Astrocyte (in vitro differentiated cells and primary cell): Measurements from ENCODE around the gene FYN. TPM values are rescaled to one million over a fixed set of nuclear protein-coding genes. Genes with fewer than 3 reads are reported as not detected.

Experiments
- DNase-seq: peaks from one replicate; pipeline ENCODE4 v3.0.0-alpha.2; 2010; ENCODE audit warnings: low read depth
- FAIRE-seq: peaks from 2 replicates; lab custom pipeline; 2011; peaks lifted over from hg19 to GRCh38; lab: Jason Lieb, UNC
- H2AFZ ChIP-seq: 2 replicates; pipeline ENCODE4 v1.6.0; 2012; ENCODE audit warnings: low read depth, low read length, inconsistent platforms
- H3K27ac ChIP-seq: 2 replicates; pipeline ENCODE4 v1.5.1; 2011; ENCODE audit warnings: low read depth, low read length, inconsistent platforms
- H3K27me3 ChIP-seq: 2 replicates; pipeline ENCODE4 v1.6.0; 2011; ENCODE audit warnings: low read length, inconsistent platforms; ENCODE audit not compliant: insufficient read depth
- H3K36me3 ChIP-seq: 2 replicates; pipeline ENCODE4 v1.5.1; 2011; ENCODE audit warnings: low read length, inconsistent platforms; ENCODE audit not compliant: insufficient read depth
- H3K4me1 ChIP-seq: 2 replicates; pipeline ENCODE4 v1.5.1; 2011; ENCODE audit warnings: low read length, inconsistent platforms; ENCODE audit not compliant: insufficient read depth
- H3K4me2 ChIP-seq: 2 replicates; pipeline ENCODE4 v1.6.0; 2012; ENCODE audit warnings: low read length, inconsistent platforms
- H3K4me3 ChIP-seq: 2 replicates; pipeline ENCODE4 v1.5.1; 2011; ENCODE audit warnings: low read depth, mild to moderate bottlenecking, low read length, inconsistent platforms; ENCODE audit not compliant: insufficient read depth
- H3K79me2 ChIP-seq: 2 replicates; pipeline ENCODE4 v1.6.0; 2012; ENCODE audit warnings: mild to moderate bottlenecking, low read length, inconsistent platforms; ENCODE audit not compliant: insufficient read depth
- H3K9ac ChIP-seq: 2 replicates; pipeline ENCODE4 v1.6.0; 2012; ENCODE audit warnings: mild to moderate bottlenecking, low read length, inconsistent platforms
- H3K9me3 ChIP-seq: 2 replicates; pipeline ENCODE4 v1.5.1; 2012; ENCODE audit warnings: low read depth, mild to moderate bottlenecking, low read length, inconsistent platforms; ENCODE audit not compliant: insufficient read depth
- H4K20me1 ChIP-seq: 2 replicates; pipeline ENCODE4 v1.6.0; 2012; ENCODE audit warnings: low read length, inconsistent platforms; ENCODE audit not compliant: insufficient read depth
- H3K27ac Mint-ChIP-seq: one replicate; pipeline ENCODE4 v1.8.0; 2021; ENCODE audit warnings: mild to moderate bottlenecking, mixed read lengths; ENCODE audit not compliant: unreplicated experiment
- H3K27me3 Mint-ChIP-seq: one replicate; pipeline ENCODE4 v1.8.0; 2021; ENCODE audit warnings: low read depth, mixed read lengths; ENCODE audit not compliant: unreplicated experiment
- H3K36me3 Mint-ChIP-seq: one replicate; pipeline ENCODE4 v1.8.0; 2021; ENCODE audit warnings: low read depth, mixed read lengths; ENCODE audit not compliant: unreplicated experiment
- H3K4me1 Mint-ChIP-seq: one replicate; pipeline ENCODE4 v1.8.0; 2021; ENCODE audit warnings: low read depth, mixed read lengths; ENCODE audit not compliant: unreplicated experiment
- H3K4me3 Mint-ChIP-seq: one replicate; pipeline ENCODE4 v1.8.0; 2021; ENCODE audit warnings: mild to moderate bottlenecking, moderate library complexity, mixed read lengths; ENCODE audit not compliant: unreplicated experiment
- H3K9me3 Mint-ChIP-seq: one replicate; pipeline ENCODE4 v1.8.0; 2021; ENCODE audit warnings: mild to moderate bottlenecking, mixed read lengths; ENCODE audit not compliant: unreplicated experiment
- EZH2 ChIP-seq: IDR thresholded peaks from 2 replicates; pipeline ENCODE4 v1.6.1; 2012; ENCODE audit warnings: mild to moderate bottlenecking, low read length, inconsistent platforms; ENCODE audit not compliant: insufficient read depth
- total RNA-seq: library from RNA; stranded (reverse); gene quantifications from 2 replicates; pipeline ENCODE4 v1.2.1, GENCODE V29; 2021
- TF ChIP-seq, protein P1 (sequence below): IDR thresholded peaks from 2 replicates; pipeline ENCODE4 v1.5.1; 2011; ENCODE audit warnings: low read depth, mild to moderate bottlenecking, inconsistent platforms, low read length, moderate library complexity; ENCODE audit not compliant: insufficient read depth

The FYN gene
- total RNA-seq, 1 donor from 2014 or later = 167 TPM

DNA sequence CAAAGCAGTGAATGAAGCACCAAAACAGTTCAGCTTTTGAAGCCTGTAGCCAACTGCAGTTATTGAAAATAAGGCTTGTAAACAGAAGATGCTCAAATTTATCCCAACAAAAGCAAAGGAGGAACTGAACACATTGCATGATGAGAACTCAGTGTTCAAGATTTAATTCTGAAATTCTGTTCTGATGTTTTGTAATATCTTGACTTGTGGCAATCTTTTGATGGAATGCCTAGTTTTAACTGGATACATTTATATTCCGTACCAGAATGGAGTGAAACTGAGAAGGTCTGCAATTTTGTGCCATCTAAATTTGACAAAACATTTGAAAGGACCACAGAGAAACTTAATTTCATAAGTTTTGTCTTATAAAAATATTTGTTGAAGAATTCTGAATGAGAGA, 17.5 kb downstream of the FYN start:
- H3K4me3 Mint-ChIP-seq = no peak overlapping the region
- H3K79me2 ChIP-seq = peaks cover 100% of the 10 kb centered on the region
- no peaks in the 10 kb centered on the region for H3K27me3 ChIP-seq
- H4K20me1 ChIP-seq = peaks cover 76% of the 10 kb centered on the region
- no peaks in the 10 kb centered on the region for H3K27me3 Mint-ChIP-seq
- no peaks in the 10 kb centered on the region for H3K4me1 ChIP-seq
- H2AFZ ChIP-seq = no peak overlapping the region
- no peak overlapping the region for H3K4me3 ChIP-seq
- no peak overlapping the region for H3K9ac ChIP-seq
- TF ChIP-seq, protein P1, sequence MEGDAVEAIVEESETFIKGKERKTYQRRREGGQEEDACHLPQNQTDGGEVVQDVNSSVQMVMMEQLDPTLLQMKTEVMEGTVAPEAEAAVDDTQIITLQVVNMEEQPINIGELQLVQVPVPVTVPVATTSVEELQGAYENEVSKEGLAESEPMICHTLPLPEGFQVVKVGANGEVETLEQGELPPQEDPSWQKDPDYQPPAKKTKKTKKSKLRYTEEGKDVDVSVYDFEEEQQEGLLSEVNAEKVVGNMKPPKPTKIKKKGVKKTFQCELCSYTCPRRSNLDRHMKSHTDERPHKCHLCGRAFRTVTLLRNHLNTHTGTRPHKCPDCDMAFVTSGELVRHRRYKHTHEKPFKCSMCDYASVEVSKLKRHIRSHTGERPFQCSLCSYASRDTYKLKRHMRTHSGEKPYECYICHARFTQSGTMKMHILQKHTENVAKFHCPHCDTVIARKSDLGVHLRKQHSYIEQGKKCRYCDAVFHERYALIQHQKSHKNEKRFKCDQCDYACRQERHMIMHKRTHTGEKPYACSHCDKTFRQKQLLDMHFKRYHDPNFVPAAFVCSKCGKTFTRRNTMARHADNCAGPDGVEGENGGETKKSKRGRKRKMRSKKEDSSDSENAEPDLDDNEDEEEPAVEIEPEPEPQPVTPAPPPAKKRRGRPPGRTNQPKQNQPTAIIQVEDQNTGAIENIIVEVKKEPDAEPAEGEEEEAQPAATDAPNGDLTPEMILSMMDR = no peak
- no peak for TF ChIP-seq EZH2
- no peak overlapping the region for H3K27ac ChIP-seq
- H3K4me1 Mint-ChIP-seq = peaks cover 59% of the 10 kb centered on the region
- H3K27ac Mint-ChIP-seq = no peak overlapping the region
- H3K4me2 ChIP-seq = no peak overlapping the region
- H3K9me3 Mint-ChIP-seq = no peaks in the 10 kb centered on the region
- H3K36me3 ChIP-seq = no peaks in the 10 kb centered on the region
- peaks cover 2% of the 10 kb centered on the region for H3K36me3 Mint-ChIP-seq
- FAIRE-seq (no peak), DNase-seq (no peak)
- no peaks in the 10 kb centered on the region for H3K9me3 ChIP-seq

DNA sequence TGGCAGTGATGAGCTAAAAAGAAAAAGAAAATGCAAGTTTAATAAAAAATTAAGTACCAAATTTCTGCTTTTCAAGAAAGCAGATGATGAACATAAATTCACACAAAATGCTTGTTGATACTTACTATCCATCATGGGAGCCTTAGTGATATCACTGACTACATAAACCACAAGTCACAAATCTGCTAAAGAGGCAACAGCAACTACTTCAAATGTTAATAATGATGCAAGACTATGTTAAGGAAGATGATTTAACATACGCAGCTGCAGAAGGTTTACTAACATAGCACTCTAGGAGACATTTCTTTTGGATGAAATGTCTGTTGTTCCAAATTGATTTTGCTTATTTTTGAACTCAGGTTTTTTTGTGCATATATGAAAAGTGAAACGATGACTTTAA, 18.6 kb downstream of the FYN start:
- Histone ChIP-seq H4K20me1 (peaks cover 76% of the 10 kb centered on the region), H3K4me2 (no peak overlapping the region), H3K4me3 (no peak overlapping the region), H3K79me2 (peaks cover 100% of the 10 kb centered on the region), H3K27ac (no peak overlapping the region), H3K4me1 (no peaks in the 10 kb centered on the region), H3K27me3 (no peaks in the 10 kb centered on the region), H3K9me3 (no peaks in the 10 kb centered on the region), H3K9ac (no peak overlapping the region), H3K36me3 (no peaks in the 10 kb centered on the region), H2AFZ (no peak overlapping the region)
- H3K27ac Mint-ChIP-seq = no peak overlapping the region
- H3K4me1 Mint-ChIP-seq = peaks cover 52% of the 10 kb centered on the region
- TF ChIP-seq, protein P1 = no peak
- no peak for TF ChIP-seq EZH2
- DNase-seq = no peak
- H3K27me3 Mint-ChIP-seq = no peaks in the 10 kb centered on the region
- H3K36me3 Mint-ChIP-seq = peaks cover 2% of the 10 kb centered on the region
- H3K4me3 Mint-ChIP-seq = no peak overlapping the region
- H3K9me3 Mint-ChIP-seq = no peaks in the 10 kb centered on the region
- FAIRE-seq = no peak

DNA sequence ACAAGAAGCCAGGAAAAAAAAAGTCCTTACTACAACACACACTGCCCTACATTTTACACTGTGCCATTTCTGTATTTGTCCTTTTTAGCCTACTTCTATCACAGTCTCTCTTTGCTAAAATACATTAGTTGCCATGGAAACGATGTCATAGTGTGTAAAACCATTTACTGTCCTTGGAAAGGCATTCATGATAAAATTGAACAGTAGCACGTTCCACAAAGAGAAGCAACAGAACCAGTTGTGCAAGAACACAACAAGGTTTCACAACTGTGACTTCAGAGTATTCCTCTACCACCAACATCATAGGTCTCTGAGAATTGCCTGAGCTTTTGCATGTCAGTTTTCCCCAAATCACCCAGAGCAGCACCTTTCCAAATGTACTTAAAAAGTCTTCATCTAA, 20.5 kb downstream of the FYN start:
- H3K9ac ChIP-seq = no peak overlapping the region
- H3K27me3 ChIP-seq = no peaks in the 10 kb centered on the region
- Mint-ChIP-seq H3K9me3 (no peaks in the 10 kb centered on the region), H3K36me3 (peaks cover 5% of the 10 kb centered on the region), H3K27ac (no peak overlapping the region), H3K4me1 (peaks cover 46% of the 10 kb centered on the region), H3K4me3 (no peak overlapping the region), H3K27me3 (no peaks in the 10 kb centered on the region)
- peaks cover 100% of the 10 kb centered on the region for H3K79me2 ChIP-seq
- H3K4me3 ChIP-seq = no peak overlapping the region
- H3K27ac ChIP-seq = no peak overlapping the region
- no peaks in the 10 kb centered on the region for H3K4me1 ChIP-seq
- FAIRE-seq = no peak
- no peaks in the 10 kb centered on the region for H3K9me3 ChIP-seq
- H4K20me1 ChIP-seq = peaks cover 74% of the 10 kb centered on the region
- no peak for TF ChIP-seq EZH2
- TF ChIP-seq, protein P1 = no peak
- no peaks in the 10 kb centered on the region for H3K36me3 ChIP-seq
- no peak for DNase-seq
- no peak overlapping the region for H3K4me2 ChIP-seq
- H2AFZ ChIP-seq = no peak overlapping the region
